NCI-H774 (cell line): Measurements from ENCODE around the gene ATF7IP2.
"Not testable (repeated sequence)": the region's sequence is repeated elsewhere in the genome, so short reads cannot be mapped to it uniquely, and the experiment has no call there.

Experiments used
- DNase-seq: peaks from one replicate; lab custom pipeline; 2025; lab: John Stamatoyannopoulos, UW

The ATF7IP2 gene

GRCh38 chr16:10385725-10386516 is at the start of gene ATF7IP2:
TSS of gene ATF7IP2 (plus strand) at chr16:10386061. CDS start at chr16:10430621, 44,560 bp downstream.
- no peak for DNase-seq

GRCh38 chr16:10338426-10338825 is 47.4 kb upstream of the ATF7IP2 start:
- no peak for DNase-seq

- DNase-seq, result no peak
These were observed 45.8 kb upstream of the ATF7IP2 start for GRCh38 chr16:10339777-10340732.

- DNase-seq, result no peak
These were observed 42.6 kb upstream of the ATF7IP2 start for GRCh38 chr16:10343124-10343760.

GRCh38 chr16:10344699-10345098 is 41.2 kb upstream of the ATF7IP2 start:
- DNase-seq, result not testable (repeated sequence)

- DNase-seq, result no peak
These were observed 40.2 kb upstream of the ATF7IP2 start for GRCh38 chr16:10345629-10346028.

GRCh38 chr16:10349851-10350250 is 36.0 kb upstream of the ATF7IP2 start:
- DNase-seq, result no peak

- DNase-seq, result no peak
These were observed 33.6 kb upstream of the ATF7IP2 start for GRCh38 chr16:10352262-10352661.

- no peak for DNase-seq
These were observed 30.3 kb upstream of the ATF7IP2 start for GRCh38 chr16:10355589-10355988.

GRCh38 chr16:10356870-10357842 is 28.7 kb upstream of the ATF7IP2 start:
- DNase-seq, result no peak

GRCh38 chr16:10361747-10362076 is 24.1 kb upstream of the ATF7IP2 start:
- not testable (repeated sequence) for DNase-seq

- DNase-seq, result no peak
These were observed 23.6 kb upstream of the ATF7IP2 start for GRCh38 chr16:10362077-10362863.

GRCh38 chr16:10362864-10363197 is 23.0 kb upstream of the ATF7IP2 start:
- not testable (repeated sequence) for DNase-seq

- not testable (repeated sequence) for DNase-seq
These were observed 19.2 kb upstream of the ATF7IP2 start for GRCh38 chr16:10366619-10367018.

GRCh38 chr16:10367616-10368188 is 18.2 kb upstream of the ATF7IP2 start:
- no peak for DNase-seq

- no peak for DNase-seq
These were observed 16.8 kb upstream of the ATF7IP2 start for GRCh38 chr16:10368969-10369551.

- DNase-seq, result no peak
These were observed 15.7 kb upstream of the ATF7IP2 start for GRCh38 chr16:10370096-10370726.

GRCh38 chr16:10371592-10371991 is 14.3 kb upstream of the ATF7IP2 start:
- DNase-seq, result no peak

- DNase-seq, result no peak
These were observed 12.3 kb upstream of the ATF7IP2 start for GRCh38 chr16:10373556-10373955.
